CD4-positive, alpha-beta T cell treated with Interleukin-17A for 4 hours (primary cell): Measurements from ENCODE around the gene JAG2.

Source experiments
- DNase-seq: peaks from one replicate; pipeline ENCODE4 v3.0.0-alpha.2; 2020; ENCODE audit warnings: mixed read lengths

JAG2 gene

DNA sequence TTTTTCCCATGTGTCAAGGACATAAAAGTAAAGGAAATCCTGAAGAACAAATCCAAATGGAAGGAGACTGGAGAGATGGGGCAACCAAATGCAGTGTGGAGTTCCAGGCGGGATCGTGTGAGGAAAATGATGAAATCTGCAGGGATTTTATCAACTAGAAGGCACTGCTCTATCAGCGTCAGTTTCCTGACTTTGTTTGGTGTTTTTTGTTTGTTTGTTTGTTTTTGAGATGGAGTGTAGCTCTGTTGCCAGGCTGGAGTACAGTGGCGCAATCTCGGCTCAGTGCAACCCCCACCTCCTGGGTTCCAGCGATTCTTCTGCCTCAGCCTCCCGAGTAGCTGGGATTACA lies 60.1 kb downstream of the JAG2 start:
- no peak for DNase-seq

DNA sequence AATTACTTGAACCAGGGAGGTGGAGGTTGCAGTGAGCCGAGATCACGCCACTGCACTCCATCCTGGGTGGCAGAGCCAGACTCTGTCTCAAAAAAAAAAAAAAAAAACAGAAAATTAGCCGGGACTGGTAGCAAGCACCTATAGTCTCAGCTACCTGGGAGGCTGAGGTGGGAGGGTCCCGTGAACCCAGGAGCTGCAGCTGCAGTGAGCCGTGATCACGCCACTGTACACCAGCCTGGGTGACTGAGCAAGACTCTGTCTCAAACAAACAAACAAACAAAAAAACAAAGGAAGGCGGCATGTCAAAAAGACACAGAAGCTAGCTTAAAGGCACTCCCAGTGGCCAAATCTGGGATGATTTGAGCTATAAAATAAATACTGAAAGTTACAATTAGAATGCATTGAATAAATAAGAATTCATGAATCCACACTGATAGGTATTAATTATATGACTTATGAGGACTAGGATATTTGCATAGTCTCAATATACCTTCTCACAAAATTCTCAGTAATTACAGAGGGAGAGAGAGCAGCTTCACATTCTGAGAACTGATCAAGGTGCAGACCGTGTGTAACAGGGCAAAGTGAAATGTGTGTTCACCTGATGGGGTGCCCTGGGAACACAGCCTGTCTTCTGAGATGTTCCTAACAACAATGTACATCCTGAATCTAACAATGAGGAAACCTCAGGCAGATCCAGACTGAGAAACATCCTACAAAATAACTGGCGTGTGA lies 60.6 kb downstream of the JAG2 start:
- DNase-seq: no peak

DNA sequence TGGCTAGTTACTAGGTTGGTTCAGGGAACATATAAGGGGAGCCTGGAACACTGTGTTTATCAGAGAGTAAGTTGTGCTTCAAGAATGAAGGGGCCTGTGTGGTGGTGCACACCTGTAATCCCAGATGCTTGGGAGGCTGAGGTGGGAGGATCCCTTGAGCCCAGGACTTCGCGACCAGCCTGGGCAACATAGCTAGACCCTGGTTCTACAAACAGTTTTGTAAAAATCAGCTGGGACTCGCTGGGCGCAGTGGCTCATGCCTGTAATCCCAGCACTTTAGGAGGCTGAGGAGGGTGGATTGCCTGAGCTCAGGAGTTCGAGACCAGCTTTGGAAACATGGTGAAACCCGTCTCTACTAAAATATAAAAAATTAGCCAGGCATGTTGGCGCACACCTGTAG lies 61.2 kb downstream of the JAG2 start:
- DNase-seq: no peak

DNA sequence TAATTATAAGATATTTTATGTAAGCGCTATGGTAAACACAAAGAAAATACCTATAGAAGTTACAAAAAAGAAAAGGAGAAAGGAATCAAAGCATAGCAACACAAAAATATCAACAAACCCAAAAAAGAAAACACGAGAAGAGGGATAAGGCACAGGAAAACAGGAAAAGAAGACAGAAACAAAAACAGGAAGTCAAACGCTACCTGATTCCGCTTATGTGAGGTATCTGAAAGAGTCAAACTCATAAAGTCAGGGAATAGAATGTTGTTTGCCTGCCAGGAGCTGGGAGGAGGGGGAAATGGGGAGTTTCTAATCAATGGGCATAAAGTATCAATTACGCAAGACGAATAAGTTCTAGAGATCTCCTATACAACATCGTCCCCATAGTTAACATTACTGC lies 63.4 kb downstream of the JAG2 start:
- DNase-seq: no peak

DNA sequence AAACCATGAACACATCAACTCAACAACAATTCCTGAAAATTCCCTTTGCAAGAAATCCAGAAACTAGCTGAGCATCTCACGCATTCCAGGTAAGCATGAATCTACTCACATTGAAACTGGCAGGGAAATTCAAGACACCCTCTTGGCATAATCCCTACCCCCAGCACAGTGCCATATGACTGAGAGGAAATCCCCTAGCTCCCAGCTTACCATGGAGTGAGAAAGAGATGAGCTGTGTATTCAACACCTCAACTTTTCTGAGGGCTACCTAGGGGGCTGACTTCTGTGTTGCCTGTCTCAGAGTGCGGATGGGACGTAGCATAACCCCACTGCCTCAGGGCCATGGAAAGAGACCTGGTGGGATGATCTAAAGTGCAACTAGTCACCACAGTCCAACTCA lies 65.7 kb downstream of the JAG2 start:
- DNase-seq: no peak

DNA sequence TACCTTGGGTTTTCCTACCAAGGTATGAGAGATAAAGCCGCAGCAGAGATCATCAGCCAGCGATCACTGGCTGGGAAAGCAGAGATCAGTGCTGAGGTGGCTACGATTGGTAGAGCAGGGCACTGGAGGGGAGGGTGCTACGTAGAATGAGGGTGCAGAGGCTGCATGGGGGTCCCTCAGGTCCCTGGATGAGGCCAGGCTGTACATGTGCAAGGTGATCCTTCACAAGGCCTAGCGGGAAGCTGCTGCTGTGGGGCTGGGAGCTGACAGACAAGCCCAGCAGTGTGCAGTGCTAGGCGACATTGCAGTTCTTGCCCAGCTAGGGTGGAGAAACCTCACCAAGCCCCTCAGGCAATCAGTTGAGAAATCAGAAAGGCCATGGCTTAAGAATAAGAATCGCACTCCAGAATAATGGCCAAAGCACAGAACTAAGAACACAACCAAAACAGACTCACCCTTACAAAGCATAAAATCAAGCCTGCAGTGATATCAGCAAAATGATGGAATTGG lies 66.2 kb downstream of the JAG2 start:
- DNase-seq: no peak

DNA sequence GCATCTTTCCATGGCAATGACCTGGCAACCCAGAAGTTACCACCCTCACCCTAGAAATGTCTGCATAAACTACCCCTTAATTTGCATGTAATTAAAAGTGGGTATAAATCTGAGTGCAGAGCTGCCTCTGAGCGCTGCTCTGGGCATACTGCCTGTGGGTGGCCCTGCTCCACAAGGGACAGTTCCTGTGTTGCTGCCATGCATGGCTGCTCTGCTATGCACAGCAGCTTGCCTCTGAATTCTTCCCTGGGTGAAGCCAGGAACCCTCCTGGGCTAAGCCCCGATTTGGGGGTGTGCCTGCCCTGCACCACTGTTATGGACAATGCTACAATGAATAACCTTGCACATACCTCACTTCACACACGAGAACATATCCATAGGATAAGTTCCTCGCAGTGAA lies 67.7 kb downstream of the JAG2 start:
- DNase-seq: no peak

DNA sequence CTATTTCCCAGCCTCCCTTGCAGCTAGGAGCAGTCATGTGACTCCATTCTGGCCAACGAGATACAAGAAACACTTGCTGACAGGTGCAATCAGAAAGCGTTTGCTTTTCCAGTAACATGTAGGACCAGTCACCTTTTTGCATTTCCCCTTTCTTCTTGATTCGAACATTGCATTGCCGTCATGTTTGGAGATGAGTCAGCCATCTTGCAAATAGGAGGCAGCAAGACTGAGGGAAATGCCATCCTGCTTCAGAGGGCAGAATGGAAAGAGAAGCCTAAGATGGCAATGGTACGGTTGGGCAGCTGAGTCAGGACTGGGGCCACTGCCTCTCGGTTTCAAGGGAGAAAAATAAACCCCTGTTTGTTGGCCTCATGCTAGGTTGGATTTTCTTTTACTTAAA lies 68.8 kb downstream of the JAG2 start:
- no peak for DNase-seq

DNA sequence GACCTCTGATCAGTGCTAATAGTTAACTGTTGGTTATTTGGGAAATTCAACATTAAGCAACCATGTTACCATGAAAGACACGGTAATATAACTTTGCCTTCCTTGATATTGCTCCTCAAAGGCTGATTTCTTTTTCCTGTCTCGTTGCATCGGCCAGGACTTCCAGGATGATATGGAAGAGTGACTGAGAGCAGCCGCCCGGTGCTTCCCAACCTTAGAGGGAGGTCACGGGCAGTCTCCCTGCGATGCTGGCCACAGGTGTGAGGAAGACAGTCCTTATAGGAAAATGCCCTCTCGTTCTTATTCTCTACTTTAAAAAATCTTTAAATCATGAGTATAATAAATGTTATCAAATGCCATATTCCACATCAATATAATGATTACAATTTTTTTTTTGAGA lies 70.3 kb downstream of the JAG2 start:
- no peak for DNase-seq

DNA sequence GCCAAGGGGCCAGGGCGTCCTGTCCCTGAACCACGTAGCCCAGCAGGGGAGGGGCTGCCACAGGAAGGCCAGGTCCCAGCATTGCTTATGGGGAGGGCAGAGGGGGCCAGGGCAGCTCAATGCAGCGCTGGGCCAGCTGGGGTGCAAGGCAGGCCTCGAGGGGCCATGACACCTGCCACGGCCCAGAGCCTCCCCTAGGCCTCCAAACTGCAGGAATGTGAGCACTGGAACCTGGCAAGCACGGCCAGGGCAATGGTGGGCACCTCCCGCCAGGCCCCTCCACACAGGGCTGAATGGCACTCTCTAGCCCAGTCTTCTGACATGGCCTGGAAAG lies 70.8 kb downstream of the JAG2 start:
- no peak for DNase-seq

DNA sequence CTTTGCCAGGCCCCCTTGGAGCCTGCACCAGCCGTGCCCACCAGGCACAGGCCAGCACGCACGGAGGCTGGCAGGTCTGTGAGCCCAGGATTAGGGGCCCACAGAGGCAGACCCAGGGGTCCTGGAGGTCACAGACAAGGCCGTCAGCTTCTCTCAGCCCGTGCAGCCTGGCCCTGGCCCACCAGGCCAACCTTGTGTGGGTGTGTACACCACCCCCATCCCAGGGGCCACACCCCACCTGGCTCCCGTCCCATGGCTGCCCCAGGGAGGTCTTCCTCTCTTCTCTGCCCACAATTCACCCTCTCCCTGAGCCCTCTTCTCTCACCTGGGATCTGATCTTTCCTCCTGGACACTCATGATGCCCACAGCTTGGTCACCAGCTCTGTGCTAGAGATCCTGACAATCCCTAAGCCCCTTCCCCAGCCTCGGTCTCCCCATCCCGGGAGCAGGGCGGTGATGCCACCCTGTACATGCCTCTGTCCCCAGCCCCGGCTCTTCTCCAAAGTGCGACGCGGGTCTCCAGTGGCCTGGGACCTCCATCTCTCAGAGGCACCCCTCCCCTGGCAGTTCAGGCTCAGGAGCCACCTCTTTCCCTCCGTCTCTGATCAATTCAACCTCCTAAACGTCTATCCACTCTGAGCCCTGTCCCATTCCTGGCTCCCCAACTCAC lies 72.2 kb downstream of the JAG2 start:
- DNase-seq: no peak

DNA sequence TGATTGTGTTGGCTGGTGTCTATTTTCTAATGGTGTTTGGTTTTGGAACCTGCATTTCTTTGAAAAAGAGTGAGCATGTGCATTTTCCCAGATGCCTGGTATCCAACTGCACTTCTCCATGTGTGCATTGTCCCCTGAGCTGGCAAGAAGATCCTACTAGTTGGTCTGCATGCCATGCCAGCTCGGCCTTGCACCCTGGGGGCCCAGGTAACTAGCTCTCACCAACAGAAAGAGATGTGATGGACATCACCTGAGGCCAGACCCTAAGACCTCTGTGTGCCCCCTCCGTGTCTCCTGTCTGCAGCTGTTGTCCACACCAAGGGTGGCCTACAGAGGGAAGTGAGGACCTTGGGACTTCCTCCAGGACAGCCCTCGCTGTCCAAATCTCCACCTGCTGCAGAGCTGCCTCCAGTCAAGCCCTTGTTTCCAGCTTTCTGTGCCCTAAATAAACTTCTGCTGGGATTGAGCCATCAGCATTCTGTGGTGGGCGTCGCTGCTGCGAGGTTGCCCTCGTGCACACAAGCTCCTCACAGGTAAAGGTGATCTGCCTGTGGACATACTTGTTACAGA lies 73.3 kb downstream of the JAG2 start:
- DNase-seq: no peak

DNA sequence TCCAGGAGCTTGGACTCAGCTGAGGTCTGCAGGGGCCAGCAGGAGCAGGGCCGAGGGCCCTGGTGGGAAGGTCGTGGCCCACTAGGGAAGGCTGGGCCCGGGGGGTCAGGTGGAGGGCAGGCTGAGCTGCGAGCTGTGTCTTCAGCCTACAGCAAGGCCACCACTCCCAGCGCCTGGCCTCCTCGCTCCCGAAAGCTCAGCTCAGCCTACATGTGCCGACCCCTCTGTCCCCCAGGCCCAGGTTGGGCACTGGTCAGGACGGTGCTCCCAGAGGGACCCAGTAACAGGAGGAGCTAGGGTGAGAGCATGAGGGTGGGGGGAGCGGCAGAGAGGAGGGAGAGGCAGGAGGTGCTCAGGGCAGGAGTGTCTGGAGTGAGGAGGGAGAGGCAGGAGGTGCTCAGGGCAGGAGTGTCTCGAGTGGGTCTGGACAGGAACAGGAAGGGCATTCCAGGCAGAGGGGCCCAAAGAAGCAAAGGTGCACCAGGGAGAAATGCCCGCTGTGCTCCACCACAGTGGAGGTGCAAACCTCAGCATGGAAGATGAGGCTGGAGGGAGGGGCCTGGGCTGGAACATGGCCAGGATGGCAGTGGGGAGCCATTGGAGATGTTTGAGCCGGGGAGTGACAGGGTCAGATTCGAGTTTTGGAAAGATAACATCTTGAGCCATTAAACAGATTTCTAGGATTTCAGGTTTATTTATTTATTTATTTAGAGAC lies 74.2 kb downstream of the JAG2 start:
- DNase-seq: no peak

DNA sequence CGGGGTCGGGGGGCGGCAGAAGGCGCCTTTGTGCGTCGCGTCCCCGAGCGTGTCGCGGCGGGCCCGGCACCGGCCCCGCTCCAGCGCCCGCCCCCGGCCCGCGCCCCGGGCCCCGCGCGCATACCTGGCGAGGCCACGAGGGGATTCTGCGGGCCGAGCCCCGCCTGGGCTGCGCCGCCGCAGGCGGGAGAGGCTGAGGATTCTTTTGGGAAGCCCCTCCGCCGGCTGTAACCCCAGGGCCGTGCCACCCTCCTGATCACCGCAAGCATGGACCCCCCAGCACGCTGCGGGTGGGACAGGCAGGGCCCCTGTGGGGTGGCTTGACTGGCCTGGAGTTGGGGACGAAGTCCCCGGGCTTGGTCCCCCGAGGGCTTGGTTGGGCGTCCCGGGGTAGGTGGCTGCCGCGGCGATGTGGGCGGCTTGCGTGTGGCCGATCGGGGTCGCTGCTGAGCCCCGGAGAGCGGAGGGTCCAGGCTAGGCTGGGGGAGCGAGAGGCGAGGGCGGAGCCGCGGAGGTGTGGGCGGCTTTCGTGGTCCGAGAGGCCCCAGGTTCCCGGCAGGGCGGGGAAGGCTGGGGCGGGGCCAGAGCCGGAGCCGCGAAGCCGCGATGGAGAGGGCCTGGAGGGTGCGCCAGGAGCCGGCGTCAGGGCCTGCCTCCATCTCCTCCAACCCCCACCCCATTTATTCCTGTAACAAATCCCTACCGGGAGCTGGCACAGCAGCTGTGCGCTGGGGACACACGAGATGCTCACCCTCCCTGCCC lies 75.0 kb downstream of the JAG2 start:
- DNase-seq: peak; percentile 82

DNA sequence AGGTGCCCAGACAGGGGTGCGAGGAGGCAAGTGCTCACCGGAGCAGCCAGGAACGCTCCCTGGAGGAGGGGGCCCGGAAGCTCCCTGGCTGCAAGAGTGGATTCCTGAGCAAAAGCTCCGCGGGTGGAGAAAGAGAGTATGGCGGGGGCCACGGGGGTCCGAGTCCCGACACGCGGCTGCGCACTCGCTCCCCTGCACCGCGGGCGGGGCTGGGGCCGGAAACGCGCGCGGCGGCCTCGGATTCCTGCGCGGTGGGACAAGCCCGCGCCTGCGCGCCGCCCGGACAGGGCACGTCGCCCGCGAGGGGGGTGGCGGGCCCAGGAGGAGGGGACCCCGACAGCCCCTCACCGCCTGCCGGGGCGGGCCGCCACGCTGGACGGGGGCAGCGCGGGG lies 75.5 kb downstream of the JAG2 start:
- peak; percentile 82 for DNase-seq

DNA sequence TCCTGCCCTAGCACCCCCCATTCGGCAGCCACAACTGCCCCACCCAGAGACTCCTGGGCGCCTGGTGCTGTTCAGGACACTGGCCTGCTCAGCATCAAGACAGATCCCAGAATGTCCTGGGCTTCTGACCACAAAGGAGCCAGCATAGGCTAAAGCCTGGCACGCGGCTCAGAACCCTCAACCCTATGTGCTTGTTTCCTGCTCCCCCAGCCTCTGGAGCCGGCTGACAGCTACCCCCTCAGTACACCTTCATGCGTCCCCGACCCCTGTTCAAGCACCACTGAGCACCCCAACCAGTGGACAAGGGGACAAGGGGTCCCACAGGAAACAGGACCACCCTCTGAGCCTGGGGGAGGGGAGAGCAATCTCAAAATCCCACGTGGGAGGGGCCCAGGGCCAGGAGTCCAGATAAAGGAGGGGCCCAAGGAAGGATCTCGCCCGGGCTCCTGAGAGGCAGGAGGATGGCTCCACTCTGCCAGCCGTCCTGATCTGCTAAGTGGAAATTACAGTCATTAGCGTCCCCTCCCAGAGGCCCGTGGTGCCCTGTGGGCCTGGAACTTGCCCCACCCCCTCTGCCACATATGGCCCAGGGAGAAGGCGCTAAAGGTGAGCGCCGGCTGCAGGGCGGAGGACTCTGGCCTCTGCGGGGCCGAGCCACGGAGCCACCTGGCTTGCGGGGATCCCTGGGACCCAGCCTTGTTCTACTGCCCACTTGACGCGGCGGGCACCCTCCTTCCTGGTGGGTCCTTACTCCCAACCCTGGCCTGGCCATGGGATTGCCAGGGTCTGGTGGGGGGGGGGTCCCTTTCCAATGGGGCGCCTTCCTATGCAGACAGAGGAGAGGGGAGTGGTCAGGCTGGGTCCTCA lies 76.2 kb downstream of the JAG2 start:
- no peak for DNase-seq

DNA sequence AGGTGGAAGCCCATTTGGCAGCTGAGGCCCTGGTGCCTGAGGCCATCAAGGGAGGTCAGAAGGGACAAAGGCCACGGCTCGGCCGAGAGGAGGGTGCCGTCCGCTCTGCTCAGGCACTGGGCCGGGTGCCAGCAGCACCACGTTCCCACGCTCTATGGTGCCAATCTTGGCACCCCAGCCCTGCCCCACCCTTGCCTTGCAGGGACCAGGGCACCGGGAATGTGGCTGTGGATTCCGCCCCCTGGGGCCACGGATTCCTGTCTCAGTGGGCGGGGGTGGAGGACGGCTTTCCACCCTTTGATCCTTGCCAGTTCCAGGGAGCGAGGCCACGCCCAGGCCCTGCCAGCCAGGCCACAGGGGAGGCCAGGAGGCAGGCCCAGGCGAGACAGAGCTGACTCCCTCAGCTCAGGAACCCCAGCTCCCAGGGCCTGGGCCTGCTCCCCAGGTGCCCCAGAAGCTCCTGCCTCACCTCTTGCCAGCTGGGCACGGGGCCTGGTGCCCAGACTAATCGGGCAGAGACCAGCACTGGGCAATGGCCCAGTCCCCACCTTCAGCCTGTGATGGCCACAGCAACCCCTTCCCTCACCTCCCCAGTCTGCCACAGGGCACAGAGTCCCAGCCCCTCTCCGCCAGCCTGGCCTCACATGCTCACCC lies 76.9 kb downstream of the JAG2 start:
- no peak for DNase-seq

DNA sequence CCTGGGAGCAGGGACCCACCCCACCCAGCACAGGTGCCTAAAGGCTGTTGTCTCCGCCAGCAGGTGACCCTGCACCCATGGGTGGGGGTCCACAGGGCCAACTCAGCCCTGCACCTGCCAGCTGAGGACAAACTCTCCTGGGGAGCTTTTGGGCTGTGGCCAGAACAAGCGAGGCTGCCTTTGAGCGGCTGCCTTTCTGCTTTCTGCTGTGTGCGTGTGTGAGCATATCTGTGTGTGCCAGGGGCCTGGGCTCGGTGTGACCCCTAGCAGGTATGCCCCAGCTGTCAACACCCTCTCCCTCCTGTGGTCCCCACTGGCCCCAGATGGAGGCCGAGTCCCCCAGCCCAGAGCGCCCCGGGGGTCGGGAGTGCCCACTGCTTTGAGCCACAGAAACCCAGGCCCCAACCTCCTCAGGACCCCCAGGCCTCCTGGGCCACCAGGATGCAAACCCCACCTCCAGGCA lies 77.5 kb downstream of the JAG2 start:
- DNase-seq: no peak
